Sigmoid colon (tissue), 4 donors: Measurements from ENCODE around the gene CCL7.

Source experiments
- CTCF ChIP-seq, 4 experiments: fragments of 450-650 bp in 3 of 4; fragments of 200-600 bp in 1 of 4; IDR thresholded peaks; one replicate each; pipeline ENCODE4 v1.5.1; 2016 to 2019; ENCODE audit warnings: antibody characterized with exemption in 4 of 4, mild to moderate bottlenecking in 3 of 4, moderate library complexity in 2 of 4
- POLR2A ChIP-seq, 2 donors: fragments of 450-650 bp; IDR thresholded peaks; one replicate each; pipeline ENCODE4 v1.6.1; 2016; ENCODE audit warnings: antibody characterized with exemption in 2 of 2, mild to moderate bottlenecking in 2 of 2, moderate library complexity in 2 of 2
- POLR2AphosphoS5 ChIP-seq, 4 donors: sonication (generic); formaldehyde crosslinking; IDR thresholded peaks; one replicate each; pipeline ENCODE4 v1.6.1; 2017; ENCODE audit warnings: antibody characterized with exemption in 4 of 4

- TF ChIP-seq POLR2AphosphoS5 (IDR thresholded peaks at IDR 0.05) (no peak), POLR2A (IDR thresholded peaks at IDR 0.05) (no peak), CTCF (IDR thresholded peaks at IDR 0.05) (no peak)
Observed at GRCh38 chr17:34251186-34251585, 18.8 kb upstream of the CCL7 start.
